ENCODE results near the gene TMEM175. TPM values are rescaled to one million over a fixed set of nuclear protein-coding genes. Genes with fewer than 3 reads are reported as not detected.

Gene TMEM175
- total RNA-seq (ENCODE audit: low replicate concordance): 21.4 and 33.6 TPM in 2 replicates
- long read RNA-seq, partial matches to known transcripts: 0 of 3 reads
- long read RNA-seq, other reads (novel, unspliced or antisense): 2 of 3 reads

GRCh38 chr4:931960-932712, at the start of gene TMEM175, which contains the start of gene GAK:
Gene TMEM175 (plus strand): TSS chr4:932460. CDS start chr4:947740, 15,280 bp downstream.
Gene GAK (minus strand): TSS chr4:932316. CDS start chr4:932187, 129 bp downstream.
- TF ChIP-seq CTCF (conservative IDR thresholded peaks at IDR 0.05): no peak
- DNase-seq (ENCODE audit: extremely low spot score, unreplicated experiment): peak; percentile 99
- H3K36me3 Mint-ChIP-seq: no peaks in the 10 kb centered on the region
- H3K4me3 Mint-ChIP-seq: peak within 1 kb of the TSS; percentile 97
- no peaks in the 10 kb centered on the region for H3K9me3 Mint-ChIP-seq
- H3K4me1 Mint-ChIP-seq (ENCODE audit: unreplicated experiment): peaks cover 26% of the 10 kb centered on the region
- no peaks in the 10 kb centered on the region for H3K27me3 Mint-ChIP-seq
- H3K27ac Mint-ChIP-seq: peak within 1 kb of the TSS; percentile 97

GRCh38 chr4:882646-883045, 49.6 kb upstream of the TMEM175 start:
- H3K36me3 Mint-ChIP-seq: peaks cover 12% of the 10 kb centered on the region
- no peak for TF ChIP-seq CTCF (conservative IDR thresholded peaks at IDR 0.05)
- H3K4me3 Mint-ChIP-seq: no peak overlapping the region
- no peaks in the 10 kb centered on the region for H3K27me3 Mint-ChIP-seq
- H3K27ac Mint-ChIP-seq: no peak overlapping the region
- no peaks in the 10 kb centered on the region for H3K9me3 Mint-ChIP-seq
- DNase-seq (ENCODE audit: extremely low spot score, unreplicated experiment): no peak
- H3K4me1 Mint-ChIP-seq (ENCODE audit: unreplicated experiment): no peaks in the 10 kb centered on the region

GRCh38 chr4:883377-884095, 48.7 kb upstream of the TMEM175 start:
- no peaks in the 10 kb centered on the region for H3K27me3 Mint-ChIP-seq
- H3K9me3 Mint-ChIP-seq: no peaks in the 10 kb centered on the region
- TF ChIP-seq CTCF (conservative IDR thresholded peaks at IDR 0.05): no peak
- no peaks in the 10 kb centered on the region for H3K4me1 Mint-ChIP-seq (ENCODE audit: unreplicated experiment)
- no peak overlapping the region for H3K4me3 Mint-ChIP-seq
- no peak for DNase-seq (ENCODE audit: extremely low spot score, unreplicated experiment)
- H3K36me3 Mint-ChIP-seq: peaks cover 15% of the 10 kb centered on the region
- no peak overlapping the region for H3K27ac Mint-ChIP-seq

GRCh38 chr4:884259-884658, 48.0 kb upstream of the TMEM175 start:
- Mint-ChIP-seq H3K27ac (no peak overlapping the region), H3K27me3 (no peaks in the 10 kb centered on the region), H3K36me3 (peaks cover 13% of the 10 kb centered on the region), H3K4me1 (ENCODE audit: unreplicated experiment) (no peaks in the 10 kb centered on the region), H3K4me3 (no peak overlapping the region), H3K9me3 (no peaks in the 10 kb centered on the region)
- no peak for DNase-seq (ENCODE audit: extremely low spot score, unreplicated experiment)
- no peak for TF ChIP-seq CTCF (conservative IDR thresholded peaks at IDR 0.05)

GRCh38 chr4:884896-885295, 47.4 kb upstream of the TMEM175 start:
- no peaks in the 10 kb centered on the region for H3K4me1 Mint-ChIP-seq (ENCODE audit: unreplicated experiment)
- no peak for DNase-seq (ENCODE audit: extremely low spot score, unreplicated experiment)
- H3K4me3 Mint-ChIP-seq: no peak overlapping the region
- peaks cover 10% of the 10 kb centered on the region for H3K36me3 Mint-ChIP-seq
- no peak overlapping the region for H3K27ac Mint-ChIP-seq
- H3K27me3 Mint-ChIP-seq: no peaks in the 10 kb centered on the region
- no peaks in the 10 kb centered on the region for H3K9me3 Mint-ChIP-seq
- no peak for TF ChIP-seq CTCF (conservative IDR thresholded peaks at IDR 0.05)

All from type B pancreatic cell (in vitro differentiated cells).